GM23248 (cell line): ENCODE data around the gene POMT2.

Experiments
- EZH2 ChIP-seq: fragments of 200-600 bp; sonication (generic); IDR thresholded peaks from 2 replicates; pipeline ENCODE4 v1.6.1; 2018; ENCODE audit warnings: antibody characterized with exemption, mild to moderate bottlenecking; ENCODE audit not compliant: insufficient read depth, poor library complexity, severe bottlenecking
- EZH2phosphoT487 ChIP-seq: fragments of 200-600 bp; sonication (generic); IDR thresholded peaks from 2 replicates; pipeline ENCODE4 v1.6.1; 2018; ENCODE audit warnings: antibody characterized with exemption, moderate library complexity, mild to moderate bottlenecking, low read depth; ENCODE audit not compliant: insufficient read depth

- TF ChIP-seq EZH2, result no peak
- no peak for TF ChIP-seq EZH2phosphoT487
Observed at GRCh38 chr14:77225254-77225653, 95.4 kb downstream of the POMT2 start.
